SK-N-MC (cell line): Measurements from ENCODE around the gene PDF.
"Not testable (repeated sequence)": the region's sequence is repeated elsewhere in the genome, so short reads cannot be mapped to it uniquely, and the experiment has no call there.

Experiments used
- DNase-seq: peaks from one replicate; pipeline ENCODE4 v3.0.0-alpha.2; 2011; ENCODE audit warnings: low read depth, low spot score
- H3K27ac ChIP-seq: fragments of 200-600 bp; sonication (generic); 2 replicates; pipeline ENCODE4 v1.5.1; 2016; ENCODE audit warnings: mixed run types
- H3K36me3 ChIP-seq: fragments of 200-600 bp; sonication (generic); 2 replicates; pipeline ENCODE4 v1.6.1; 2017; ENCODE audit warnings: antibody characterized with exemption, low read length, mixed read lengths; ENCODE audit not compliant: insufficient read depth
- H3K4me3 ChIP-seq: fragments of 200-600 bp; sonication (generic); 2 replicates; pipeline ENCODE4 v1.5.1; 2016
- H3K9ac ChIP-seq: fragments of 200-600 bp; sonication (generic); 2 replicates; pipeline ENCODE4 v1.8.0; 2017; ENCODE audit warnings: mixed run types, mixed read lengths; ENCODE audit not compliant: insufficient read length
- H3K9me3 ChIP-seq: fragments of 200-600 bp; sonication (generic); 2 replicates; pipeline ENCODE4 v1.6.1; 2017; ENCODE audit warnings: low read depth, mild to moderate bottlenecking, antibody characterized with exemption, low read length, moderate library complexity, mixed read lengths
- EZH2 ChIP-seq: fragments of 200-600 bp; sonication (generic); IDR thresholded peaks from one replicate; pipeline ENCODE4 v1.6.1; 2017; ENCODE audit warnings: antibody characterized with exemption
- FOXP2 ChIP-seq: optimal IDR thresholded peaks from 2 replicates; pipeline ENCODE3; 2011; ENCODE audit warnings: mild to moderate bottlenecking, moderate library complexity; ENCODE audit not compliant: insufficient read depth; ENCODE audit errors: extremely low read length, control extremely low read depth
- POLR2AphosphoS5 ChIP-seq: IDR thresholded peaks from 2 replicates; pipeline ENCODE4 v1.6.1; 2012; ENCODE audit warnings: mild to moderate bottlenecking, low read depth, low read length, borderline replicate concordance

PDF gene

DNA sequence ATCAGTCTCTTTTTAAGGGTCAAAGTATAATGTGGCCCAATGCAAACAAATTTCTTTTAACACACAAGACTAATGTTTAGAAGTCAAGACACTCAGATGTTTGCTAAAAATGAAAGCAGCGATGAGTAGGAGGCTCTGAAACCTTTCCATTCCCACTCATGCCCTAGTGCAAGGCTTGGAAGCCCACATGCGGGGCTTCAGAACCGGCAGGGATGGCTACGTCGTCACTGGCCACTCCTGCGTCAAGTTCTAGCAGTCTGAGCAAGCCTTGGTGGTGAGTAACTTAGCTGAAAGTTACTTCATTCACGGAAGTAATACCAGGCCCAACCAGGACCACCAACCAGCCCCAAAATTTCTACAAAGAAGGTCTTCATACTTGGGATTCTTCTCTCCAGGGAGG, 36.0 kb upstream of the PDF start:
- TF ChIP-seq FOXP2 (no peak), EZH2 (no peak), POLR2AphosphoS5 (no peak)
- no peak overlapping the region for H3K9ac ChIP-seq
- no peaks in the 10 kb centered on the region for H3K9me3 ChIP-seq
- no peak overlapping the region for H3K4me3 ChIP-seq
- no peak for DNase-seq
- no peak overlapping the region for H3K27ac ChIP-seq
- H3K36me3 ChIP-seq: peaks cover 35% of the 10 kb centered on the region; the same call in 1 of the 2 replicates

DNA sequence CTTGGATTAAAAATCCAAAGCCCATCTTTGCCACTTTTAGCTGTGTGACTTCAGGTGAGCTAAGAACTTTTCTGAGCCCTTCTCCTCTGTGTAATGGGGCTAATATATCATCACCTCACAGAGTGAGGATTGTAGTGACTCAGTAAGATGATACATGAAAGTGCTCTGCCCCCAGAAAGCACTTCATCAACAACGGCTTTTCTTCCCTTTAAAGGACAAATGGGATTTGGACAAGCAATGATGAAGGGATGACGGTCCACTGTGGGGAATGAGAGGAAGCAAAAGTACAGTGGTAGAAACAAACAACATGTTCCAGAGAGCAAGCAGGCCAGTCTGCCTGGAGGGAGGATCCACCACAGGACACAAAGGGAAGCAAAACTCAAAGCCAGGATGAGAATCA, 35.5 kb upstream of the PDF start:
- Histone ChIP-seq H3K9me3 (no peaks in the 10 kb centered on the region), H3K36me3 (peaks cover 35% of the 10 kb centered on the region; the same call in 1 of the 2 replicates), H3K4me3 (no peak overlapping the region), H3K27ac (no peak overlapping the region), H3K9ac (no peak overlapping the region)
- no peak for DNase-seq
- TF ChIP-seq POLR2AphosphoS5 (no peak), EZH2 (no peak), FOXP2 (no peak)

DNA sequence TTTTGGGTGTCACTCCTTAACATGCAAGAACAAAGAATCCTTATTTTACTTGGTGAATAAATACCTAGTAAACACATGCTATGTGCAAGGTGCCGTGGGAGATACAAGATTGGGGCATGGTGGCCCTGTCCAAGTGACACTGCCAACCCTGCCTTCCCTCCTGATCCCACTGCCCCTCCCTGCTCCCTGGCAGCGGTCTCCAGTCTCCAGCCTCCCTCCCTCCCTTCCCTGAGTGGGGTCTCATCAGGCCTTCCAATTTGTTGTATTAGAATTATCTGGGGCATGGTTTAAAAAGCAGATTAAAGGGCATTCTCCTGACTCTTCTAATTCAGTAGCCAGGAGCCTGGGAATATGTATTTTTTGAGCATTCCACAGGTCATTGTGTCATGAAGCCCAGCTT, 33.7 kb upstream of the PDF start:
- no peak for DNase-seq
- Histone ChIP-seq H3K4me3 (no peak overlapping the region), H3K9me3 (no peaks in the 10 kb centered on the region), H3K27ac (no peak overlapping the region), H3K36me3 (peaks cover 23% of the 10 kb centered on the region; the same call in 1 of the 2 replicates), H3K9ac (no peak overlapping the region)
- no peak for TF ChIP-seq FOXP2
- TF ChIP-seq EZH2: no peak
- no peak for TF ChIP-seq POLR2AphosphoS5

DNA sequence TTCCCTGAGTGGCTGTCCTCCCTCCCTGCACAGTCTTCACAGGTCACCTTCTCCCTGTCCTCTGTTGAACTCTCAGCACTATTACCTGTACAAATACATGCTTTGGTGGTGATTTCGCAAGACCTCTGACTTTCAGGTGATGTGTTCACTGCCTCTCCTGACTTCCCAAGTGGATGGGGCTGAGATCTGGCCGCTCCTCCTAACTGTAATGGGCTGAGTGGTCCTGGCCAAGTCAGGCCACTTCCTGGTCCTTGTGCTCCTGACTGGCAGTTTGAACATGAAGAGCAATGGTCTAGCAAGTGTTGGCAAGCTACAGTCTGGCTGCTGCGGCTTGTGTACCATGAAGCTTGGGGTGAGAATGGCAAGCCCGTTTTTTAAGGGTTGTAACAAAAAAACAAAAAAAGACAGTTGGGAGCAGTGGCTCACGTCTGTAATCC, 32.9 kb upstream of the PDF start:
- Histone ChIP-seq H3K27ac (no peak overlapping the region), H3K9ac (no peak overlapping the region), H3K36me3 (peaks cover 22% of the 10 kb centered on the region; the same call in 1 of the 2 replicates), H3K9me3 (no peaks in the 10 kb centered on the region), H3K4me3 (no peak overlapping the region)
- TF ChIP-seq POLR2AphosphoS5 (no peak), EZH2 (no peak), FOXP2 (no peak)
- no peak for DNase-seq

DNA sequence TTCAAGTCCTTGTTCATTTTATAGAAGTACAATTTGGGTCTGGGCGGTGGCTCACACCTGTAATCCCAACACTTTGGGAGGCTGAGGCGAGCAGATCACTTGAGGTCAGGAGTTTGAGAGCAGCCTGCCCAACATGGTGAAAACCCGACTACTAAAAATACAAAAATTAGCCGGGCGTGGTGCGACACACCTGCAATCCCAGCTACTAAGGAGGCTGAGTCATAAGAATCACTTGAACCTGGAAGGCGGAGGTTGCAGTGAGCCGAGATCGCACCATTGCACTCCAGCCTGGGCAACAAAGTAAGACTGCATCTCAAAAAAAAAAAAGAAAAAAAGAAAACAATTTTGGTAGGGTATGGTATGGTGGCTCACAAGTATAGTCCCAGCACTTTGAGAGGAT, 29.7 kb upstream of the PDF start:
- not testable (repeated sequence) for H3K4me3 ChIP-seq, H3K36me3 ChIP-seq, H3K27ac ChIP-seq, H3K9me3 ChIP-seq, DNase-seq, H3K9ac ChIP-seq

DNA sequence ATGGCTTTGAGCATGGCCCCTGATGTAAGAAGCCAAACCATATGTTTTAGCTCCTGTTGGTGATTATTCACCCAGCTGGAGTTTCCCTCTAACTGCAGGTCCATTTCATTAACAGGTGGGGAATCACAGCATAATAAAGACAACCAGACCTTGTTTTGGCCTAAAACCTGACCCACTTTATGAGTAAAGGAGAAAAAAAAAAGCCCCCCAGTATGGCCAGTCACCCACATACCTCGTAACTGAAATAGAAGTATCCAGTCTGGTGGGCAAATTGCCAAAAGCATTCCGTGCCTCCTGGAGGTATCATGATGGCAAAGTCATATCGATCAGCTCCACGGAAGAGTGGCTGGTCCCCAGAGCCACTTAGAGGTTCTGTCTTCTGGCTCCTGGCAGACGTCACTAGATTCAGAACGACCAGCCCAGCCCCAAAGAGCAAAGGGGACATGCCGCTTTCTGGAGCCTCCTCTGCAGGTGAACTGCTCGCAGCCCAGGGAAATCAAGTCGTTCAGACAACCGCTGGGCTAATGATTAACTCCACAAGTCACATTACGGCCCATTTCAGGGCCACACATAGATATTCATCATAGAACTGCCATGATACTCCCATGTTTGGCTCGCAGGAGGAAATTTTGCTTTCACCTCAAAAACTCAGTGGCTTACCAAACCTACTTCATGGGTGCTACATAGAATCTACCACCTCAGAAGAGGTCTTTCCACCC, 21.1 kb upstream of the PDF start, which contains the start of gene TMED6:
TMED6 (minus strand) TSS at position 478 of the 719 bp plus-strand sequence; CDS start at position 445, 33 bp downstream.
- no peak within 1 kb of the TSS for H3K27ac ChIP-seq

DNA sequence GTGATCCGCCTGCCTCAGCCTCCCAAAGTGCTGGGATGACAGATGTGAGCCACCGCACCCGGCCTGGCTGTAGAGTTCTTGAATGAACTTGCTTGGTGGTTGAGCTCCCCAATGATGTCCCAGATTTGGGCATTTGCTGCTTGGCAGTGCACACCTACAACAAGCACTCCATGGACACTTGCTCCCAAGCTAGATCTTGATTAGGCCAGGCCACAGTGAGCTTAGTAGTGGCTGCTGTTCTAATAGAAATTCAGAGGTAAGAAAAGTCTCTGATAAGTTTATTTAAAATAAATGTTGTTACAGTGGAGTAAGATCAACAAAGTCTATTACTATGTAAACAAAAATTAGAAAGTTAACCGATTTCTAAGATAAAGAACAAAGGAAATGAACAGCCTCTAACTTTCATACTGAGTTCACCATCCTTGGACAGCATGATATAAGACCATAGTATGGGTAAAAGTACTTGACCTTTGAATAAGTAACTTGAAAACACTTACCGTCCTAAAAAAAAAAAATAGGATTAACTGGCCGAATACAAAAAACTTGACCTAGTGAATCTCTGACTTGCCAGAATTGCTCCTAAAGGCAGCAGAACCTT, 20.2 kb upstream of the PDF start:
- no peak overlapping the region for H3K27ac ChIP-seq
- TF ChIP-seq EZH2: no peak
- TF ChIP-seq POLR2AphosphoS5: no peak
- TF ChIP-seq FOXP2: no peak
- H3K9ac ChIP-seq: no peak overlapping the region
- no peaks in the 10 kb centered on the region for H3K9me3 ChIP-seq
- DNase-seq: no peak
- H3K36me3 ChIP-seq: no peaks in the 10 kb centered on the region
- H3K4me3 ChIP-seq: no peak overlapping the region

More for the DNA sequence above, 21.1 kb upstream of the PDF start, which contains the start of gene TMED6:
- no peak for TF ChIP-seq POLR2AphosphoS5
- no peak for TF ChIP-seq FOXP2
- no peak for TF ChIP-seq EZH2
- no peak for DNase-seq
- no peaks in the 10 kb centered on the region for H3K9me3 ChIP-seq
- no peak within 1 kb of the TSS for H3K9ac ChIP-seq
- H3K36me3 ChIP-seq: no peaks in the 10 kb centered on the region; the same call in 1 of the 2 replicates
- no peak within 1 kb of the TSS for H3K4me3 ChIP-seq

DNA sequence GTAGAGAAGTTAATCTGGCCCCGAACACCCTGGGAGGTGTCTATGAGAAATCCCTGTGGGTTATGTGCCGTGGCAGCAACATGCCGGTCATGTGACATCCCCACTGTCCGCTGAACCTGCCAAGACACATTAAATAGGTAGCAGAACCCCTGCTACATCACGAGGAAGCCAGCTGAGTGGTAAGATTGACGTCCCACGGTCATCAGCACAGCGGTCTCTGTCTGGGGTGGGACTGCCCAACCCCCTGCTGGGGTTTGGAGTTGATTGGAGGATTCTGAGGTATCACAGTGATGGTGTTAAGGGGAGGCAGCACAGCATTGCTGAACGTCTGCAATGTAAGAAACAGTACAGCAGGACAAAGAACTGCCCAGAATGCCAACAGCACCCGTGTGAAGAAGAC, 19.1 kb upstream of the PDF start:
- H3K27ac ChIP-seq: no peak overlapping the region
- no peak for DNase-seq
- no peaks in the 10 kb centered on the region for H3K9me3 ChIP-seq
- H3K4me3 ChIP-seq: no peak overlapping the region
- no peak overlapping the region for H3K9ac ChIP-seq
- TF ChIP-seq EZH2: no peak
- no peak for TF ChIP-seq FOXP2
- no peak for TF ChIP-seq POLR2AphosphoS5
- no peaks in the 10 kb centered on the region for H3K36me3 ChIP-seq

DNA sequence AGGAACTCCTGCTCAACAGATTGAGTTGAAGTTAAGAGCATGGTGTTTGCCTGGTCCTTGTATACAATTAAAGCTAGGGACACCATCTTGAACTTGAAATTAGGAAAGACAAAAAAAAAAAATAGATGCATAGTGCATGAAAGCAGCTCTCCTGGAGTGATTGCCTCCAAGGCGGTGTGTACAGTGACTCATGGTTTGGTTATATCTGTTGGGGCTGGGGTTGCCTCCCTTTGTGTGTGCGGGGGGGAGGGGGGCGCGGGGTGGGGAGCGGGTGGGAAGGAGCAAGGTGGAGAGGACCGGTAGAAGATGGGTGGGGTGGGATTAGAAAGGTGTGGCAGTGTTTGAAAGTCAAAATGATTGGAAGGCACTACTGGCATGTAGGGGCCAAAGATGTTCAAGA, 17.8 kb upstream of the PDF start:
- no peak for TF ChIP-seq FOXP2
- no peak for TF ChIP-seq EZH2
- no peak for DNase-seq
- H3K4me3 ChIP-seq: no peak overlapping the region
- H3K36me3 ChIP-seq: peaks cover 9% of the 10 kb centered on the region; the same call in 1 of the 2 replicates
- H3K27ac ChIP-seq: no peak overlapping the region
- no peak overlapping the region for H3K9ac ChIP-seq
- no peaks in the 10 kb centered on the region for H3K9me3 ChIP-seq
